GM19023 (cell line): ENCODE measurements around the gene AGRP.
A peak's percentile ranks its signal among the peaks of the same experiment; 100 is the strongest.
"Not testable (repeated sequence)": the region's sequence is repeated elsewhere in the genome, so short reads cannot be mapped to it uniquely, and the experiment has no call there.

Experiments used
- ATAC-seq: cut with Tn5 transposase; IDR thresholded peaks from one replicate; pipeline ENCODE4 v1.9.1; 2021; ENCODE audit warnings: mild to moderate bottlenecking, moderate library complexity; ENCODE audit not compliant: unreplicated experiment

The AGRP gene

GRCh38 chr16:67504031-67505021, 21.0 kb upstream of the AGRP start:
- no peak for ATAC-seq

GRCh38 chr16:67499106-67499505, 15.8 kb upstream of the AGRP start:
- ATAC-seq, result no peak

GRCh38 chr16:67490335-67491096, 7.2 kb upstream of the AGRP start:
- no peak for ATAC-seq

- peak; percentile 8 for ATAC-seq
Measured at GRCh38 chr16:67489401-67490083, 6.2 kb upstream of the AGRP start.

- ATAC-seq, result not testable (repeated sequence)
Measured at GRCh38 chr16:67487561-67487960, 4.2 kb upstream of the AGRP start.

GRCh38 chr16:67486805-67487204, 3.5 kb upstream of the AGRP start:
- no peak for ATAC-seq

GRCh38 chr16:67483731-67484525, 581 bp upstream of the AGRP start:
- no peak for ATAC-seq

GRCh38 chr16:67482233-67482924, 968 bp downstream of the AGRP start:
- ATAC-seq, result no peak

GRCh38 chr16:67481561-67482232, 1.6 kb downstream of the AGRP start:
- ATAC-seq, result peak; percentile 9

GRCh38 chr16:67480833-67481560, 2.4 kb downstream of the AGRP start, which contains the start of gene ATP6V0D1:
ATP6V0D1 (minus strand) TSS chr16:67481157; CDS start chr16:67481086, 71 bp downstream.
- peak; percentile 90 for ATAC-seq

GRCh38 chr16:67477960-67478554, 5.3 kb downstream of the AGRP start:
- no peak for ATAC-seq

GRCh38 chr16:67474551-67475455, 8.5 kb downstream of the AGRP start:
- ATAC-seq, result no peak

- ATAC-seq, result no peak
Measured at GRCh38 chr16:67471758-67472384, 11.5 kb downstream of the AGRP start.

GRCh38 chr16:67470359-67470758, 13.0 kb downstream of the AGRP start:
- no peak for ATAC-seq

- ATAC-seq, result no peak
Measured at GRCh38 chr16:67468731-67469130, 14.6 kb downstream of the AGRP start.

GRCh38 chr16:67466581-67466980, 16.8 kb downstream of the AGRP start:
- ATAC-seq, result no peak

- ATAC-seq, result no peak
Measured at GRCh38 chr16:67464565-67464964, 18.8 kb downstream of the AGRP start.
